K562 (cell line): ENCODE results near the gene POP7. TPM values are rescaled to one million over a fixed set of nuclear protein-coding genes. Genes with fewer than 3 reads are reported as not detected.
A peak's percentile ranks its signal among the peaks of the same experiment; 100 is the strongest.

Experiments used
- ELK1 ChIP-seq: sonication (generic); formaldehyde crosslinking; IDR thresholded peaks from 2 replicates; pipeline ENCODE4 v1.8.1; 2022; ENCODE audit warnings: missing genetic modification reagents
- HDGF ChIP-seq: fragments of 450-650 bp; IDR thresholded peaks from 2 replicates; pipeline ENCODE4 v1.6.1; 2016
- MEF2A ChIP-seq: IDR thresholded peaks from 2 replicates; pipeline ENCODE4 v1.6.1; 2011; ENCODE audit warnings: low read depth, mild to moderate bottlenecking, low read length, moderate library complexity; ENCODE audit not compliant: control insufficient read depth
- MTA1 ChIP-seq: fragments of 450-650 bp; IDR thresholded peaks from 2 replicates; pipeline ENCODE4 v1.6.1; 2017; ENCODE audit warnings: borderline replicate concordance
- PREB ChIP-seq: sonication (generic); formaldehyde crosslinking; IDR thresholded peaks from 2 replicates; pipeline ENCODE4 v1.8.1; 2023; ENCODE audit warnings: mild to moderate bottlenecking, missing genetic modification reagents
- RBM22 ChIP-seq: fragments of 200-400 bp; formaldehyde crosslinking; IDR thresholded peaks from 2 replicates; pipeline ENCODE4 v1.6.1; 2018; ENCODE audit warnings: low read length, low read depth; ENCODE audit not compliant: poor library complexity, severe bottlenecking
- RERE ChIP-seq: sonication (generic); formaldehyde crosslinking; IDR thresholded peaks from 2 replicates; pipeline ENCODE4 v1.8.0; 2023; ENCODE audit warnings: missing genetic modification reagents, mild to moderate bottlenecking, borderline replicate concordance
- REST ChIP-seq, 2 experiments: fragments of 450-650 bp; formaldehyde crosslinking in 1 of 2; IDR thresholded peaks; 2 replicates each; pipeline versions ENCODE4 v1.4.0 to v1.6.1; 2014 to 2020; ENCODE audit warnings: mild to moderate bottlenecking in 2 of 2, borderline replicate concordance in 1 of 2, low read depth in 1 of 2
- ZNF717 ChIP-seq: fragments of 250-450 bp; sonication (Bioruptor Pico); IDR thresholded peaks from 2 replicates; pipeline ENCODE4 v1.5.0; 2021
- polyA plus RNA-seq, 8 experiments: library from polyadenylated mRNA; depleted of rRNA in 4 of 8; stranded (reverse) in 5 of 8; unstranded in 3 of 8; fragments of >200 nt; fragmentation: Nextera tagmentation in 2 of 8; fragmentation: Illumina TruSeq in 1 of 8; extraction: Ambion mirVana in 2 of 8; extraction: Trizol in 1 of 8; gene quantifications; 2 replicates each; pipeline versions ENCODE4 v1.2.1 to v1.2.3, GENCODE V29; 2011 to 2014; ENCODE audit warnings: inconsistent platforms in 1 of 8, missing spikeins in 1 of 8
- total RNA-seq, 7 experiments: library from RNA; depleted of rRNA in 6 of 7; stranded (reverse); fragments of >200 nt in 6 of 7; fragmentation: Illumina TruSeq in 2 of 7; extraction: Trizol in 2 of 7; gene quantifications; 2 replicates each; pipeline versions ENCODE4 v1.2.1 to v1.2.3, GENCODE V29; 2011 to 2021; ENCODE audit warnings: low replicate concordance in 1 of 7

Gene POP7
- total and polyA plus RNA-seq, 9 of the 15 experiments (the other 6 are each of a cell fraction or from before 2014, with no cell fraction given): 11.5 to 163 (median 68.9) TPM

GRCh38 chr7:100680576-100681271 is 25.2 kb upstream of the POP7 start (continued):
- TF ChIP-seq PREB (CRISPR knock-in tag) (no peak), HDGF (no peak), REST (IDR thresholded peaks at IDR 0.05; ENCODE audit: borderline replicate concordance) (no peak), REST (CRISPR knock-in tag; IDR thresholded peaks at IDR 0.05; ENCODE audit: low read depth) (no peak), MTA1 (0 out of 2 replicates have a peak, but pooled peaks have one; percentile 61), ZNF717 (CRISPR knock-in tag) (no peak), RERE (CRISPR knock-in tag) (no peak), RBM22 (peak; percentile 95), MEF2A (no peak), ELK1 (CRISPR knock-in tag) (no peak)
